Measurements from ENCODE around the gene TNFRSF18.

Gene TNFRSF18

DNA sequence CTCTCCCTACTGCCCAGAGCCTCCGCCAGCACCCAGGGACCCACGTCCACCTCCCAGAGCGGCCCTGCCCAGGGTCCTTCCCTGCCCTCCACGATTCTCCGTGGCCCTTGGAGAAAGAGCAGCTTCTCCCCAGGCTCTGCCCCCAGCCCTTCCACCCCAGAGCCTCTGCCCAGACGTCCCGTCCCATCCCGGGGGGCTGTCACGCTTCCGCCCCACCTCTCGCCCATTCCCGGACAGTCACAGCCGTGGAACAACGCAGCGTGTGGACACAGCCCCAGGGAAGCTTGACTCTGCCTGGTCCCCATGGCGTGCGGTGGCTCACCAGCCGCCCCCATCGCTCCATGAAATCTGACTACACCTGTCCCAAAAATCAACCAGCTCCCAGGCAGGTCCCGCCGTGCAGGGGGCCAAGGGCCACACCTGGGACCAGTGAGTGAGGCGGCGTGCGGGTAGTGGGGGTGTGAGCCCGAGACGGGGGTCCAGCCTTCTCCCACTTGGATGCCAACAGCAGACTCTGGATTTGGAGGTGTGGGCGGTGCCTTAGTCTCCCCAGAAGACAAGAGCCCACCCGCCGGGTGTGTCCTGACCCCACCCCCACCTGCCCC is 45.2 kb downstream of the TNFRSF18 start:
- no peak for DNase-seq
- in situ Hi-C loops (cut with MboI; ENCODE audit: low pct_unique_long_range_greater_than_20kb, low sequenced_read_pairs): no loop called here

DNA sequence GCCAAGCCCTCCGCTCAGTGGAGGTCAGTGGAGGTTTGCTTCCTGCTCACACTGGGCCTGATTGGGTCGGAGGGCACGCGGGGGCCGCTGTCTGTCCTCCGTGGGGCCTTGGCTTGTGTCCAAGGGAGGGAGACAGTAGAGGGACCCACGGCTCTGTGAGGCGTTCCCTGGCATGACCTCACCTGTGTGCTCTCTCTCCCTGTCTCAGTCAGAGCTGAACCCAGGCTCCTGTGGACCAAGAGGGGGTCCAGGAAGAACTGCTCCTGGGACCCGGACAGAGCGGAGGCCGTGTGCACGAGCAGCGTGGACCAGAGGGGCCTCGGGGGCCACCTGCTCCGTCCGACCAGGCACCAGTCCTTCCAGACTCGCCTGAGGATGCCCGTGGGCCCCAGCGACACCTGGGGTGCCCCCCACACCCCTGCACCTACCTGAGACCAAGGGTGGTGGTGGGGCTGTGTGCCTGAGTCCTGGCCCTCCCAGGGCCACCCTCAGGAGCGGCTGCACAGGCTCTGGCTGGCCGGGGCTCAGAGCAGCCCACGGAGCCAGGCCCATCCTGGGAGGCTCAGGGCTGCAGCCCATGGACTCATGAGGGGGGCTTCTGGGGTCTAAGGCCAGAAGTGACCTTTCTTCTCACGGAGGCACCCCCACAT is 46.0 kb downstream of the TNFRSF18 start:
- in situ Hi-C loops (cut with MboI; ENCODE audit: low pct_unique_long_range_greater_than_20kb, low sequenced_read_pairs): no loop called here
- no peak for DNase-seq

DNA sequence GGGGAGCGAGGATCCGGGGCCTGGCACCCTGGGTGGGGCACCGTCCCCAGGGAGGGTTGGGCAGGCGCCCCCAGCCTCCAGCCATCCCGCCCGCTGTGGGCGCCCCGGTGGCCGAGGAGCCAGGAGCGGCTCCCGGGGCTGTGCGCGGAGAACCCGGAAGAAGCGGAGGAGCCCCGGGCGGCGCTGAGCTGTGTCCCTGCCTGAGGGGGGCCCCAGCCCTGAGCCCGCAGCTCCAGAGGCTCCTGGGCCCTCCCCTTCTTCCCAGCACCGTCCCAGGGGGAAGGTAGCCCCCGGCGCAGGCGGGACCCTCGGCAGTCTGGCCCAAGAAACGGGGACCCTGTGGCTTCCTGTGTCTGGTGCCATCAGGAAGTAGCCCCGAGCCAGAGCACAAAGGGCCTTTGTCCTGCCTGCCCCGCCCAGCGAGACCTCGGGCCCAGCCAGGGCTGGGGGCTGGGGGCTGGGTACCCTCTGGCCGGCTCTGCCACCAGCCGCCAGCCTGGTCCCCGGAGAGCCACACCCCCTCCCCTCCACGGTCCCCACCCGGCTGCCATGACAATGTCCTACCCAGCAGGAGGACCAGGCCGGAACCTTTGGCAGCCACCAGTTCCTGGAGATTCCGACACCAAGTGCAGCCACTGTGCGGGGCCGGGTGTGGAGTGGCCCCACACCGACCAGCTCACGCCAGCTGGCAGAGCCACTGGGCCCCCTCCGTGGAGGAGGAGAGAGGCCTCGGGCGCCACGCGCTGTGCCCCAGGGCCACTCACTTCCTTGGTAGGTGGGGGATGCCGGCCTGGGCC is 48.3 kb downstream of the TNFRSF18 start:
- DNase-seq: no peak

DNA sequence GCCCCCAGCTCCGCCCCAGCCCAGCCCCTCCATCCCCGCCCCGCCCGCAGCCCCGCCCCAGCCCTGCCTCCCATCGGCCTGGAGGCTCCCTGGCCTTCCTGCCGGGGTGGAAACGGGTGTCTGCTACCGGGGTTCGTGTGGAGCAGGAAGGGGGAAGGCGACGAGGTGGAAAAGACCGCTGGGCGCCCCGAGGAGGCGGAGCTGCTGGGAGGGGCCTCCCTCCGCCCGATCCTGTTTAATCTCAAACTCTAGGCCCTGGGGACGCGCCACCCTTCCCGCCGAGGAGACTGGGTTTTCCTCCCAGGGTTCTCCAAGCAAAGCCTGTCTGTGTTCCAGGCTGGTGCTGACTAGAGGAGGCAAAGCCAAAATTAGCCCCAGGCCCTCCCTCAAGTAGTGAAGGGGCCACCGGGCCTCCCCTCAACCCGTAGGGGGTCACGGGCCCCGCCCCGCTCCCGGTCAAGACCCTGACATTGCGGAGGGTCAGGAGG is 48.9 kb downstream of the TNFRSF18 start:
- in situ Hi-C loops (cut with MboI; ENCODE audit: low pct_unique_long_range_greater_than_20kb, low sequenced_read_pairs): no loop called here
- DNase-seq: no peak

More for the DNA sequence above, 48.3 kb downstream of the TNFRSF18 start:
- in situ Hi-C loops (cut with MboI; ENCODE audit: low pct_unique_long_range_greater_than_20kb, low sequenced_read_pairs): no loop called here

DNA sequence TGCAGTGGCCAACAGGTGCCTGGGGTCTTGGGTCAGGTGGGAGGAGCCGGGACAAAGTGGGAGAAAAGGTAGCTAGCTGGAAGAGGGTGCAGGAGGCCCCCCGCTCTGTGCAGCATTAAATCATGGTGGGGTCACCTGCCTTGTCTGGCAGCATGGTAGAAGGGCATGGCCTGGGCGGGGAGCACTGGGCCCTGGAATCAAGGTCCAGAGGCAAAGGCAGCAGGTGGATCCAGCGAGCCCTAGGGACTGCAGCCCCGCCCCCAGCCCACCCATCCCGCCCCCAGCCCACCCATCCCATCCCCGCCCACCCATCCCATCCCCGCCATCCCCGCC is 49.4 kb downstream of the TNFRSF18 start:
- in situ Hi-C loops (cut with MboI; ENCODE audit: low pct_unique_long_range_greater_than_20kb, low sequenced_read_pairs): no loop called here
- DNase-seq: no peak

DNA sequence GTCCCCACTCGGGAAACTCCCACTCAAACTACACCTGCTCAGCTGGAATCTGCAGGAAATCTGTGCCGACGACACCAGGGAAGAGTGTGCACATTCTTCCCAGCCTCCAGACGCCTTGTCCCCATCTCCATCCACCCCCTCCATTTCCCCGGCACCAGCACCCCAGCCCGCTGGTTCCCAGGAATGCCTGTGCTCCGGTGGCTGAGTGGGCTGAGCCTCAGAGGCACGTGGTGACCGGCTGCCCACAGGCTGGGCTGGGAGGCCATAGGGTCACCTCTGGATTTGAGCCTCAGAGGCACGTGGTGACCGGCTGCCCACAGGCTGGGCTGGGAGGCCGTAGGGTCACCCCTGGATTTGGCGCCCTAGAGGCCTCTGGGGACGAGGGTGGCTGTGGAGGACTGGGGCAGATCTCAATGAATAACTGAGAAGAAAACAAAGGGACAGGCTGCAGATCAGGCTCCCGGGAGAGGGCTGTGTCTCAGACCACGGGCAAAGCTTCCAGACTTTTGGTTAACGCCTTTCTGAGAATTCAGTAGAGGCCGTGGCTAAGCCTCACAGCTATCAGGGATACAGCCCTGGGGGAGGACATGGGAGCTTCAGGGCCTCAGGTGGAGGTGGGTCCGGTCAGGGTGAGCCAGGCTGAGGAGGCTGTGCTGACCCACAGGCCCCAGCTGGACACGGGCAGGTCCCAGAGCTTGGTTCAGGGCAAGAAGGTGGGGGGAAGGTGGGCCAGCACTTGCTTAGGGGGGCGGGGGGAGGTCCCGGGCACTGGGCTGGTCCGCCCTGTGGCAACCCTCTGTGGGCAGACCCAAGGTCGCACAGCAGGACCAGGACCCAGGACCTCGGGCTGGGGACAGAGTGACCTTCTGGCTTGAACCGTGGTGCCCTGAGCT is 50.0 kb downstream of the TNFRSF18 start:
- in situ Hi-C loops (cut with MboI; ENCODE audit: low pct_unique_long_range_greater_than_20kb, low sequenced_read_pairs): no loop called here
- DNase-seq: no peak

DNA sequence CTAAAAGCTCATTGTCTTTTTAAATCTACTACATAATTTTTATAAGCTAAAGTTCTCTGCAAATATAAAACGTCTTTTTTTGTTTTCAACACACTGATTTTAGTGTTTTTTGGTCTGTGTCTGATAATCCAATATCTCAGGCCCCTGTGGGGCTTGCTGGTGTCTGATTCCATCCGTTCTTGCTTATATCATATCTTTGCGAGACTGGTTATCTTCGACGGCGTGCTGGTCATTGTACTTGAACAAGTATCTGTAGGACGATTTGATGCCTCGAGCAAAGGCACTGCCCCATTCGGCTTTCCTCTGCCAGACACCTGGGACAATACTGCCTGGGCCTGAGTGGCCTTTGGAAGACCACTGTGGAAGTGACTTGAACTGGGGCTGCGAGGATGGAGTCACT is 51.1 kb downstream of the TNFRSF18 start:
- in situ Hi-C loops (cut with MboI; ENCODE audit: low pct_unique_long_range_greater_than_20kb, low sequenced_read_pairs): no loop called here

DNA sequence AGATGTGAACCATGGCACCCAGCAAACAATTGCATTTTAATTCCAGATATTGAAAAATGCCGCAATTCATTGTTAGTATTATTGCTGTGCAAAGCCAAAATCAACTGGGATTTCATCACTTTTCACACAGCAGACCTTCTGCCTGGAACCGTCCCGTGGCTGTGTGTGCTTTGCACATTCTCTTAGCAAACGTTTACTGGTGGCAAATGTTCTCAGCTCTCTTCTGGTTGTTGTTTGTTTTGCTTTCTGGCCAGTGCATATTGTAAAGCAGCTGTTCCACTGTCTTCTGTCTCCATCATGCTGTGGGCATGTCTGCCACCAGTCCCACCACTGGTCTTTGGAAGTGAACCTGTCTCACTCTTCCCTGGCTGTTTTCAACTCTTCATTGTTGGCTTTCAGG is 52.5 kb downstream of the TNFRSF18 start:
- in situ Hi-C loops (cut with MboI; ENCODE audit: low pct_unique_long_range_greater_than_20kb, low sequenced_read_pairs): no loop called here
- DNase-seq: no peak

More for the DNA sequence above, 51.1 kb downstream of the TNFRSF18 start:
- no peak for DNase-seq
